Breast epithelium (tissue), 4 donors: ENCODE measurements around the gene PIM3. TPM values are rescaled to one million over a fixed set of nuclear protein-coding genes. Genes with fewer than 3 reads are reported as not detected.

Experiments
- DNase-seq, 2 donors: peaks; one replicate each; pipeline ENCODE4 v3.0.0-alpha.2; 2019; ENCODE audit warnings: low spot score in 2 of 2
- H3K27ac ChIP-seq, 2 donors: fragments of 200-600 bp; sonication (generic) in 1 of 2; one replicate each; pipeline ENCODE4 v1.5.1; 2016 to 2019; ENCODE audit warnings: mild to moderate bottlenecking in 1 of 2
- H3K27me3 ChIP-seq, 2 donors: fragments of 200-600 bp; sonication (generic) in 1 of 2; one replicate each; pipeline versions ENCODE4 v1.5.1 to v1.6.0; 2017 to 2019; ENCODE audit warnings: control low read depth in 1 of 2, mild to moderate bottlenecking in 1 of 2
- H3K36me3 ChIP-seq: fragments of 200-600 bp; one replicate; pipeline ENCODE4 v1.5.1; 2019
- H3K4me1 ChIP-seq, 2 donors: fragments of 200-600 bp; sonication (generic); one replicate each; pipeline ENCODE4 v1.5.1; 2016 to 2019; ENCODE audit warnings: control low read depth in 1 of 2
- H3K4me3 ChIP-seq, 3 donors: fragments of 200-600 bp; sonication (generic); 1 replicate in 2 of 3; 2 replicates in 1 of 3; pipeline ENCODE4 v1.5.1; 2016 to 2019; ENCODE audit warnings: mild to moderate bottlenecking in 3 of 3, moderate library complexity in 2 of 3
- H3K9me3 ChIP-seq, 2 donors: fragments of 200-600 bp; sonication (generic) in 1 of 2; one replicate each; pipeline ENCODE4 v1.5.1; 2016 to 2019; ENCODE audit warnings: control low read depth in 1 of 2
- POLR2A ChIP-seq: fragments of 450-650 bp; IDR thresholded peaks from one replicate; pipeline ENCODE4 v1.6.1; 2016; ENCODE audit warnings: antibody characterized with exemption, mild to moderate bottlenecking, moderate library complexity
- POLR2AphosphoS5 ChIP-seq, 3 donors: sonication (generic); formaldehyde crosslinking; IDR thresholded peaks; one replicate each; pipeline ENCODE4 v1.6.1; 2017; ENCODE audit warnings: antibody characterized with exemption in 3 of 3
- intact Hi-C: fragments of 100-400 bp; cut with DNase I; formaldehyde crosslinking; loops from one replicate; pipeline ENCODE4 v1.15.1; 2023; ENCODE audit warnings: low total_unique reads
- total RNA-seq, 3 donors: library from RNA; depleted of rRNA; stranded (reverse); fragments of >200 nt; gene quantifications; one replicate each; pipeline ENCODE4 v1.1.0, GENCODE V29; 2016
- TF ChIP-seq, protein P1 (sequence below), 3 donors: fragments of 450-650 bp; IDR thresholded peaks; one replicate each; pipeline ENCODE4 v1.5.1; 2016 to 2017; ENCODE audit warnings: antibody characterized with exemption in 3 of 3, mild to moderate bottlenecking in 3 of 3, moderate library complexity in 3 of 3

PIM3 gene
- total RNA-seq, 3 donors from 2014 or later = 63.0 to 92.1 (median 87.1) TPM

DNA sequence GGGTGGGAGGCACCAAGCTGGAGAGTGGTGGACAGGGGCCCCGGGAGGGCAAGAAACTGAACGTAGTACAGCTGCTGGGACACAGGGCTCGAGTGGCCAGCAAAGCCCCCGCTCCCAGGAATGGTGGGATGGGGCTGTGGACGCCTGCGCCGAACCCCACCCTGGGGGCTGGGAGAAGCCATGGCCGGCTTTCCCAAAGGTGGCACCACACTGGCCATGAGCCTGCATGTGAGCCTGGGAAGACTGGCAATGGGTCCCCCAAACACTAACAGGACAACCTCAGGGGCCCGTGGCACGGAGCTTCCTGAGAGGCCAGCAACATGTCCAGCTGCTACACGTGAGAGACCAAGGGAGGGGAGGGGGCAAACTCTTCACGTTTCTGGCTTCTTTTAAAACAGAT lies 46.3 kb upstream of the PIM3 start:
- Histone ChIP-seq H3K9me3 (no peaks in the 10 kb centered on the region), H3K27ac (no peak overlapping the region), H3K27me3 (no peaks in the 10 kb centered on the region), H3K4me1 (peaks cover 4 to 5% of the 10 kb centered on the region in 2 donors), H3K4me3 (no peak overlapping the region), H3K36me3 (peaks cover 4% of the 10 kb centered on the region)
- intact Hi-C loops = no loop called here
- DNase-seq = no peak
- no peak for TF ChIP-seq POLR2AphosphoS5 (IDR thresholded peaks at IDR 0.05)
- TF ChIP-seq POLR2A = no peak
- TF ChIP-seq, protein P1, sequence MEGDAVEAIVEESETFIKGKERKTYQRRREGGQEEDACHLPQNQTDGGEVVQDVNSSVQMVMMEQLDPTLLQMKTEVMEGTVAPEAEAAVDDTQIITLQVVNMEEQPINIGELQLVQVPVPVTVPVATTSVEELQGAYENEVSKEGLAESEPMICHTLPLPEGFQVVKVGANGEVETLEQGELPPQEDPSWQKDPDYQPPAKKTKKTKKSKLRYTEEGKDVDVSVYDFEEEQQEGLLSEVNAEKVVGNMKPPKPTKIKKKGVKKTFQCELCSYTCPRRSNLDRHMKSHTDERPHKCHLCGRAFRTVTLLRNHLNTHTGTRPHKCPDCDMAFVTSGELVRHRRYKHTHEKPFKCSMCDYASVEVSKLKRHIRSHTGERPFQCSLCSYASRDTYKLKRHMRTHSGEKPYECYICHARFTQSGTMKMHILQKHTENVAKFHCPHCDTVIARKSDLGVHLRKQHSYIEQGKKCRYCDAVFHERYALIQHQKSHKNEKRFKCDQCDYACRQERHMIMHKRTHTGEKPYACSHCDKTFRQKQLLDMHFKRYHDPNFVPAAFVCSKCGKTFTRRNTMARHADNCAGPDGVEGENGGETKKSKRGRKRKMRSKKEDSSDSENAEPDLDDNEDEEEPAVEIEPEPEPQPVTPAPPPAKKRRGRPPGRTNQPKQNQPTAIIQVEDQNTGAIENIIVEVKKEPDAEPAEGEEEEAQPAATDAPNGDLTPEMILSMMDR (IDR thresholded peaks at IDR 0.05) = no peak

- no peak overlapping the region for H3K4me3 ChIP-seq
- H3K36me3 ChIP-seq = peaks cover 4% of the 10 kb centered on the region
- no peaks in the 10 kb centered on the region for H3K9me3 ChIP-seq
- no peak for DNase-seq
- intact Hi-C loops = no loop called here
- TF ChIP-seq, protein P1 (IDR thresholded peaks at IDR 0.05) = no peak
- no peak for TF ChIP-seq POLR2A
- TF ChIP-seq POLR2AphosphoS5 (IDR thresholded peaks at IDR 0.05) = no peak
- no peak overlapping the region for H3K27ac ChIP-seq
- H3K4me1 ChIP-seq = peaks cover 5 to 6% of the 10 kb centered on the region in 2 donors
- H3K27me3 ChIP-seq = no peaks in the 10 kb centered on the region
Observed at GRCh38 chr22:49915610-49916009, 45.0 kb upstream of the PIM3 start.

- H3K4me3 ChIP-seq = peak overlapping the region in 2 of 3 donors; percentile 67 to 94
- intact Hi-C loops = no loop called here
Observed at GRCh38 chr22:49916831-49917230, 43.7 kb upstream of the PIM3 start.

GRCh38 chr22:49917974-49918910 lies 42.3 kb upstream of the PIM3 start, which contains the start of the genes ALG12 and CRELD2:
Gene ALG12 (minus strand): TSS chr22:49918438. CDS start chr22:49913765, 4,673 bp downstream.
Gene CRELD2 (plus strand): TSS chr22:49918634. CDS start chr22:49918770, 136 bp downstream.
- H3K27me3 ChIP-seq = no peaks in the 10 kb centered on the region
- peak within 1 kb of the TSS; percentile 89 to 95 for H3K27ac ChIP-seq
- peak within 1 kb of the TSS; percentile 67 to 94 (median 80) for H3K4me3 ChIP-seq
- TF ChIP-seq, protein P1 (IDR thresholded peaks at IDR 0.05) = no peak
- TF ChIP-seq POLR2A (no peak), POLR2AphosphoS5 (IDR thresholded peaks at IDR 0.05) (peak; percentile 55 to 72 (median 71))
- H3K9me3 ChIP-seq = no peaks in the 10 kb centered on the region
- peak; percentile 98 to 99 for DNase-seq
- no peaks in the 10 kb centered on the region for H3K36me3 ChIP-seq
- intact Hi-C loops = no loop called here
- H3K4me1 ChIP-seq = peaks cover 5 to 6% of the 10 kb centered on the region in 2 donors

More at GRCh38 chr22:49916831-49917230, 43.7 kb upstream of the PIM3 start:
- H3K27ac ChIP-seq = no peak overlapping the region
- TF ChIP-seq, protein P1 (IDR thresholded peaks at IDR 0.05) = no peak
- TF ChIP-seq POLR2A (no peak), POLR2AphosphoS5 (IDR thresholded peaks at IDR 0.05) (no peak)
- peaks cover 4% of the 10 kb centered on the region for H3K36me3 ChIP-seq
- DNase-seq = no peak
- peaks cover 5 to 6% of the 10 kb centered on the region in 2 donors for H3K4me1 ChIP-seq
- no peaks in the 10 kb centered on the region for H3K9me3 ChIP-seq
- H3K27me3 ChIP-seq = no peaks in the 10 kb centered on the region
